Spleen (tissue), 7 donors: ENCODE measurements around the gene PPTC7.

Experiments used
- POLR2A ChIP-seq, 3 donors: fragments of 450-650 bp; IDR thresholded peaks; one replicate each; pipeline ENCODE4 v1.5.1; 2017; ENCODE audit warnings: antibody characterized with exemption in 3 of 3, mild to moderate bottlenecking in 1 of 3
- TF ChIP-seq, protein P1 (sequence below), 11 experiments: fragments of 200-600 bp in 7 of 11; fragments of 450-650 bp in 4 of 11; sonication (generic) in 4 of 11; IDR thresholded peaks in 8 of 11; conservative IDR thresholded peaks in 3 of 11; 1 replicate in 7 of 11; 2 replicates in 4 of 11; pipeline versions ENCODE4 v1.4.0 to v1.8.0; 2016 to 2021; ENCODE audit warnings: antibody characterized with exemption in 11 of 11, inconsistent platforms in 4 of 11, mild to moderate bottlenecking in 1 of 11
- donor health status: DM: no; HTN: no; CAD: no; lungs with moderate emphysema.
- donor health status: DM: no; HTN: no; CAD: no.
- donor health status: DM: no; HTN: no; CAD: no.

GRCh38 chr12:110597885-110598284 is 14.8 kb upstream of the PPTC7 start:
- TF ChIP-seq, protein P1, sequence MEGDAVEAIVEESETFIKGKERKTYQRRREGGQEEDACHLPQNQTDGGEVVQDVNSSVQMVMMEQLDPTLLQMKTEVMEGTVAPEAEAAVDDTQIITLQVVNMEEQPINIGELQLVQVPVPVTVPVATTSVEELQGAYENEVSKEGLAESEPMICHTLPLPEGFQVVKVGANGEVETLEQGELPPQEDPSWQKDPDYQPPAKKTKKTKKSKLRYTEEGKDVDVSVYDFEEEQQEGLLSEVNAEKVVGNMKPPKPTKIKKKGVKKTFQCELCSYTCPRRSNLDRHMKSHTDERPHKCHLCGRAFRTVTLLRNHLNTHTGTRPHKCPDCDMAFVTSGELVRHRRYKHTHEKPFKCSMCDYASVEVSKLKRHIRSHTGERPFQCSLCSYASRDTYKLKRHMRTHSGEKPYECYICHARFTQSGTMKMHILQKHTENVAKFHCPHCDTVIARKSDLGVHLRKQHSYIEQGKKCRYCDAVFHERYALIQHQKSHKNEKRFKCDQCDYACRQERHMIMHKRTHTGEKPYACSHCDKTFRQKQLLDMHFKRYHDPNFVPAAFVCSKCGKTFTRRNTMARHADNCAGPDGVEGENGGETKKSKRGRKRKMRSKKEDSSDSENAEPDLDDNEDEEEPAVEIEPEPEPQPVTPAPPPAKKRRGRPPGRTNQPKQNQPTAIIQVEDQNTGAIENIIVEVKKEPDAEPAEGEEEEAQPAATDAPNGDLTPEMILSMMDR (IDR thresholded peaks at IDR 0.05 in 8 of 11, conservative IDR thresholded peaks at IDR 0.05 in 3 of 11) = no peak
- TF ChIP-seq POLR2A (IDR thresholded peaks at IDR 0.05) = no peak
